B cell (primary cell): ENCODE measurements around the gene HES4. TPM values are rescaled to one million over a fixed set of nuclear protein-coding genes. Genes with fewer than 3 reads are reported as not detected.

ENCODE experiments used
- ATAC-seq: fragments of 200-7000 bp; cut with Tn5 transposase; one replicate; pipeline ENCODE4 v1.10.0; 2021; ENCODE audit warnings: low read depth, mild to moderate bottlenecking, moderate number of reproducible peaks, moderate library complexity
- CTCF ChIA-PET: fragments of 350-600 bp; sonication (Branson Sonifier 250); formaldehyde crosslinking; loops from one replicate; lab custom pipeline; 2021; ENCODE audit warnings: antibody characterized with exemption, inconsistent platforms; lab: Charles Lee
- POLR2A ChIA-PET: fragments of 350-600 bp; sonication (Branson Sonifier 250); formaldehyde crosslinking; loops from one replicate; lab custom pipeline; 2021; ENCODE audit warnings: antibody characterized with exemption; lab: Charles Lee
- DNase-seq: peaks from one replicate; pipeline ENCODE4 v3.0.0; 2013
- H2AFZ ChIP-seq: 2 replicates; pipeline ENCODE4 v1.6.1; 2012; ENCODE audit warnings: mild to moderate bottlenecking, low read depth, low read length; ENCODE audit not compliant: insufficient read depth, poor library complexity, severe bottlenecking
- H3K27ac ChIP-seq, 2 donors: 1 replicate in 1 of 2; 2 replicates in 1 of 2; pipeline ENCODE4 v1.5.1; 2012 to 2013; ENCODE audit warnings: low read length in 2 of 2, mild to moderate bottlenecking in 2 of 2, moderate library complexity in 1 of 2
- H3K27me3 ChIP-seq, 4 experiments: fragments of 200-600 bp in 1 of 4; sonication (generic) in 1 of 4; replicated peaks in 1 of 4; 1 replicate in 2 of 4; 2 replicates in 2 of 4; pipeline versions ENCODE4 v1.6.1 to v1.7.0; 2013 to 2016; ENCODE audit warnings: low read length in 3 of 4, mild to moderate bottlenecking in 2 of 4, mixed read lengths in 1 of 4, moderate library complexity in 1 of 4; ENCODE audit not compliant: insufficient read depth in 4 of 4, control insufficient read depth in 3 of 4; ENCODE audit errors: control extremely low read depth in 1 of 4
- H3K36me3 ChIP-seq, 2 experiments: replicated peaks in 1 of 2; 1 replicate in 1 of 2; 2 replicates in 1 of 2; pipeline versions ENCODE4 v1.6.1 to v1.7.1; 2013; ENCODE audit warnings: low read length in 1 of 2; ENCODE audit not compliant: insufficient read depth in 2 of 2, control insufficient read depth in 1 of 2; ENCODE audit errors: control extremely low read depth in 1 of 2, extremely low read depth in 1 of 2
- H3K4me1 ChIP-seq, 2 donors: fragments of 200-600 bp in 1 of 2; sonication (generic) in 1 of 2; 1 replicate in 1 of 2; 2 replicates in 1 of 2; pipeline versions ENCODE4 v1.5.1 to v1.6.1; 2013 to 2017; ENCODE audit warnings: low read length in 2 of 2; ENCODE audit not compliant: control insufficient read depth in 2 of 2, insufficient read depth in 2 of 2
- H3K4me2 ChIP-seq: replicated peaks from 2 replicates; pipeline ENCODE3; 2012; ENCODE audit warnings: mild to moderate bottlenecking, low read depth, low read length; ENCODE audit not compliant: poor library complexity, severe bottlenecking
- H3K4me3 ChIP-seq, 5 experiments: fragments of 200-600 bp in 1 of 5; sonication (generic) in 1 of 5; 1 replicate in 3 of 5; 2 replicates in 2 of 5; pipeline versions ENCODE4 v1.5.1 to v1.7.0; 2011 to 2016; ENCODE audit warnings: low read length in 4 of 5, mild to moderate bottlenecking in 4 of 5, low read depth in 2 of 5, control low read depth in 1 of 5, moderate library complexity in 1 of 5; ENCODE audit not compliant: insufficient read depth in 1 of 5; ENCODE audit errors: control extremely low read depth in 1 of 5, extremely low read depth in 1 of 5
- H3K79me2 ChIP-seq: fragments of 200-600 bp; sonication (generic); one replicate; pipeline ENCODE4 v1.6.0; 2016; ENCODE audit warnings: low read length; ENCODE audit not compliant: control insufficient read depth, insufficient read depth
- H3K9ac ChIP-seq: fragments of 200-600 bp; sonication (generic); 2 replicates; pipeline ENCODE4 v1.6.1; 2017; ENCODE audit warnings: mild to moderate bottlenecking, low read length, moderate library complexity
- H3K9me3 ChIP-seq, 3 donors: one replicate each; pipeline versions ENCODE4 v1.6.1 to v1.7.1; 2013; ENCODE audit warnings: low read length in 2 of 3; ENCODE audit not compliant: control insufficient read depth in 2 of 3, insufficient read depth in 1 of 3; ENCODE audit errors: control extremely low read depth in 1 of 3
- H4K20me1 ChIP-seq: 2 replicates; pipeline ENCODE4 v1.6.0; 2012; ENCODE audit warnings: mild to moderate bottlenecking, low read length; ENCODE audit not compliant: insufficient read depth, control insufficient read depth, poor library complexity, severe bottlenecking
- H3K27ac Mint-ChIP-seq: one replicate; pipeline ENCODE4 v1.8.0; 2021; ENCODE audit warnings: mixed read lengths
- H3K27me3 Mint-ChIP-seq: one replicate; pipeline ENCODE4 v1.8.0; 2021; ENCODE audit warnings: mixed read lengths
- H3K4me1 Mint-ChIP-seq: one replicate; pipeline ENCODE4 v1.8.0; 2021; ENCODE audit warnings: mixed read lengths
- H3K4me3 Mint-ChIP-seq: one replicate; pipeline ENCODE4 v1.8.0; 2021; ENCODE audit warnings: mixed read lengths
- H3K9me3 Mint-ChIP-seq: one replicate; pipeline ENCODE4 v1.8.0; 2022; ENCODE audit warnings: mixed read lengths; ENCODE audit not compliant: insufficient read depth
- EZH2 ChIP-seq: IDR thresholded peaks from 2 replicates; pipeline ENCODE4 v1.6.1; 2012; ENCODE audit warnings: borderline replicate concordance, low read depth, mild to moderate bottlenecking, moderate library complexity, low read length; ENCODE audit not compliant: insufficient read depth, poor library complexity, severe bottlenecking
- WGBS: methylation state at CpG from one replicate; pipeline ENCODE4 v1.1.5; 2013; ENCODE audit warnings: missing lambda C conversion rate; ENCODE audit not compliant: insufficient coverage; 5-methylcytosine and 5-hydroxymethylcytosine counted together
- intact Hi-C: fragments of 100-400 bp; cut with micrococcal nuclease; formaldehyde crosslinking; loops from one replicate; pipeline ENCODE4 v1.10.0; 2022
- polyA plus RNA-seq: library from polyadenylated mRNA; depleted of rRNA; stranded (reverse); fragments of >200 nt; gene quantifications from 2 replicates; pipeline ENCODE4 v1.2.3, GENCODE V29; 2012
- total RNA-seq, 2 donors: library from RNA; stranded (reverse); fragments of 120-200 nt in 1 of 2; gene quantifications; 1 replicate in 1 of 2; 2 replicates in 1 of 2; pipeline versions ENCODE4 v1.2.3 to v1.2.4, GENCODE V29; 2013 to 2022
- TF ChIP-seq, protein P1 (sequence below): fragments of 200-600 bp; IDR thresholded peaks from one replicate; pipeline ENCODE4 v1.8.0; 2022; ENCODE audit warnings: antibody characterized with exemption, mild to moderate bottlenecking

HES4 gene
- total and polyA plus RNA-seq, 2 donors (not counting 1 experiment from before 2014, with no cell fraction given): 3.2 to 4.5 TPM

DNA sequence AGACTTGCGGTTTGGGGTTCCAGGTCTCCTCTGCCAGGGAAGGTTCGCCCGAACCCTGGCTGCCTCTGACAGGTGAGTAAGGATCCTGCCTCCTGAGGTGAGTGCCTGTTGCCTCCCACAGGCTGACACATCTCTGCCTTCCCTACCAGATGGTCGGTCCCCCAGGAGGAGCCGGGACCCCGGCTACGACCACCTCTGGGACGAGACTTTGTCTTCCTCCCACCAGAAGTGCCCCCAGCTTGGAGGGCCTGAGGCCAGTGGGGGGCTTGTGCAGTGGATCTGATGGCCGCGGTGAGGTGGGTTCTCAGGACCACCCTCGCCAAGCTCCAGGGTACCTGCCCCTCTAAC is 25.6 kb downstream of the HES4 start:
- intact Hi-C loops: no loop called here
- TF ChIP-seq, protein P1, sequence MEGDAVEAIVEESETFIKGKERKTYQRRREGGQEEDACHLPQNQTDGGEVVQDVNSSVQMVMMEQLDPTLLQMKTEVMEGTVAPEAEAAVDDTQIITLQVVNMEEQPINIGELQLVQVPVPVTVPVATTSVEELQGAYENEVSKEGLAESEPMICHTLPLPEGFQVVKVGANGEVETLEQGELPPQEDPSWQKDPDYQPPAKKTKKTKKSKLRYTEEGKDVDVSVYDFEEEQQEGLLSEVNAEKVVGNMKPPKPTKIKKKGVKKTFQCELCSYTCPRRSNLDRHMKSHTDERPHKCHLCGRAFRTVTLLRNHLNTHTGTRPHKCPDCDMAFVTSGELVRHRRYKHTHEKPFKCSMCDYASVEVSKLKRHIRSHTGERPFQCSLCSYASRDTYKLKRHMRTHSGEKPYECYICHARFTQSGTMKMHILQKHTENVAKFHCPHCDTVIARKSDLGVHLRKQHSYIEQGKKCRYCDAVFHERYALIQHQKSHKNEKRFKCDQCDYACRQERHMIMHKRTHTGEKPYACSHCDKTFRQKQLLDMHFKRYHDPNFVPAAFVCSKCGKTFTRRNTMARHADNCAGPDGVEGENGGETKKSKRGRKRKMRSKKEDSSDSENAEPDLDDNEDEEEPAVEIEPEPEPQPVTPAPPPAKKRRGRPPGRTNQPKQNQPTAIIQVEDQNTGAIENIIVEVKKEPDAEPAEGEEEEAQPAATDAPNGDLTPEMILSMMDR: no peak
- TF ChIP-seq EZH2: no peak
- Histone ChIP-seq H3K4me1 (peaks cover 10% of the 10 kb centered on the region in 2 donors), H3K9me3 (peaks cover 0 to 17% (median 0%) of the 10 kb centered on the region in 3 donors), H3K36me3 (no peaks in the 10 kb centered on the region), H2AFZ (no peak overlapping the region), H3K9ac (no peak overlapping the region), H3K27me3 (peaks cover 0 to 67% (median 17%) of the 10 kb centered on the region in 4 experiments), H3K27ac (no peak overlapping the region), H3K4me2 (no peak overlapping the region), H4K20me1 (no peaks in the 10 kb centered on the region), H3K79me2 (no peaks in the 10 kb centered on the region), H3K4me3 (no peak overlapping the region)
- Mint-ChIP-seq H3K27me3 (peaks cover 27% of the 10 kb centered on the region), H3K27ac (no peak overlapping the region), H3K4me3 (no peak overlapping the region), H3K9me3 (no peaks in the 10 kb centered on the region), H3K4me1 (peaks cover 7% of the 10 kb centered on the region)
- 79% methylated on average over 8 of the region's 11 CpGs for WGBS
- ChIA-PET POLR2A (no interaction called here), CTCF (no interaction called here)
- ATAC-seq (no peak), DNase-seq (no peak)

DNA sequence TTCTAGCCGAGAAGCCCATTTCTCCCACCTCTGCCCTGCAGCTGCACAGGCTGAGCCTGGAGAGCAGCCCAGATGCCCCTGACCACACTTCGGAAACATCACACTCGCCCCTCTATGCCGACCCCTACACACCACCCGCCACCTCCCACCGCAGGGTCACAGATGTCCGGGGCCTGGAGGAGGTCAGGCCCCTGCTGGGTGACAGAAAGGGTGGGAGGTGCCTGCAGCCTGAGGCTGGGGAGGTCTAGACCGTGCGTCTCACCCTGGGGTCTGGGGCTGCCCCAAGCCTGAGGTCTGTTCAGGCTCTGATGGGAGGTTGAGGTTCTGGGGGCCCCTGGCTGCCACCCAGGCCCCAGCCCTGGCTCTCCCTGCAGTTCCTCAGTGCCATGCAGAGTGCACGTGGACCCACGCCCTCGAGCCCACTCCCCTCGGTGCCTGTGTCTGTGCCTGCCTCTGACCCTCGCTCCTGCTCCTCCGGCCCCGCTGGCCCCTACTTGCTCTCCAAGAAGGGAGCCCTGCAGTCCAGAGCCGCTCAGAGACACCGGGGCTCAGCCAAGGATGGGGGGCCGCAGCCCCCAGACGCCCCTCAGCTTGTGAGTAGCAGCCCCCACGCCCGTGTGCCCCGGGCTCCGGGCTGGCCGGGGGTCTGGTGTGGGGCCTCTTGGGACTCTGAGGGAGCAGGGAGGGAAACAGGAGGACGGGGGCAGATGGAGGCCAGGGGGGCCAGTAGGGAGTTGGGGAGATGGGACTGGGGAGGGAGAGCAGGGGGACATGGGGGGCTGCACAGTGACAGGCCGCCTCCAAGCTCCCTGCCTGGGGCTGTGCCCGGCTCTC is 26.2 kb downstream of the HES4 start:
- no peak overlapping the region for H3K9ac ChIP-seq
- TF ChIP-seq EZH2: no peak
- TF ChIP-seq, protein P1: no peak
- ChIA-PET CTCF (no interaction called here), POLR2A (no interaction called here)
- H3K36me3 ChIP-seq: no peaks in the 10 kb centered on the region
- no peak for ATAC-seq
- H3K4me2 ChIP-seq: no peak overlapping the region
- Mint-ChIP-seq H3K4me3 (no peak overlapping the region), H3K9me3 (no peaks in the 10 kb centered on the region), H3K4me1 (peaks cover 7% of the 10 kb centered on the region), H3K27me3 (peaks cover 29% of the 10 kb centered on the region), H3K27ac (no peak overlapping the region)
- peaks cover 0 to 17% (median 0%) of the 10 kb centered on the region in 3 donors for H3K9me3 ChIP-seq
- H3K4me3 ChIP-seq: no peak overlapping the region
- 90% methylated on average over 24 of the region's 28 CpGs for WGBS
- no peak overlapping the region for H3K27ac ChIP-seq
- H3K4me1 ChIP-seq: peaks cover 10% of the 10 kb centered on the region in 2 donors
- H3K79me2 ChIP-seq: no peaks in the 10 kb centered on the region
- H3K27me3 ChIP-seq: peaks cover 0 to 72% (median 17%) of the 10 kb centered on the region in 4 experiments
- no peak overlapping the region for H2AFZ ChIP-seq
- DNase-seq: no peak
- no peaks in the 10 kb centered on the region for H4K20me1 ChIP-seq
- intact Hi-C loops: no loop called here
